Activated CD4-positive, alpha-beta T cell treated with anti-CD3 and anti-CD28 coated beads, Interleukin-2, Interleukin-6, amounts not matched to agents 100 ng/mL and 50 ng/mL, durations not matched to agents 16 hours and 8 hours (primary cell): ENCODE results near the gene NPEPL1.

ENCODE experiments used
- DNase-seq: peaks from one replicate; pipeline ENCODE4 v3.0.0-alpha.2; 2020

Gene NPEPL1

GRCh38 chr20:58685988-58686387 lies 6.6 kb upstream of the NPEPL1 start:
- DNase-seq = no peak

- no peak for DNase-seq
Observed at GRCh38 chr20:58688414-58688813, 4.2 kb upstream of the NPEPL1 start.

DNA sequence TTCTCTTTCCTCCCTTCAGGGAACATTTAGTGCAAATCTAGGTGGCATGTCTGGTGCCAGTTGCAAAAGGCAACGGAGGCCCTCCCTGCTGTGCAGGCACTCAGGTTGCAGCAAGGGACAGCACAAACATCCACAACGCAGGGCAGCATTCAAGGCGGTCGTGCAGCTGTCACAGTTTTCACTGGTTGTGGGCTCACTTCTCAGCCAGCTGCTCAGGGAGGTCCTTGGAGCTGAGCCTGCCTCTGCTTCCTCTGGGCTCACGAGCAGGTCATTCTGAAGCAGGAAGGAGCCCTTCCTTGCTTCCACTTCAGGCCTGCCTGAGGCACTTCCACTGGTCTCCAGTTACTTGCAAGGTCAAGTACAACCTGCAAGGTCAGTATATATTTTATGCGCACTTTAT lies 3.8 kb upstream of the NPEPL1 start:
- no peak for DNase-seq

- DNase-seq = no peak
Observed at GRCh38 chr20:58690396-58691135, 2.0 kb upstream of the NPEPL1 start.

GRCh38 chr20:58691773-58692578 lies 624 bp upstream of the NPEPL1 start:
- DNase-seq = no peak

DNA sequence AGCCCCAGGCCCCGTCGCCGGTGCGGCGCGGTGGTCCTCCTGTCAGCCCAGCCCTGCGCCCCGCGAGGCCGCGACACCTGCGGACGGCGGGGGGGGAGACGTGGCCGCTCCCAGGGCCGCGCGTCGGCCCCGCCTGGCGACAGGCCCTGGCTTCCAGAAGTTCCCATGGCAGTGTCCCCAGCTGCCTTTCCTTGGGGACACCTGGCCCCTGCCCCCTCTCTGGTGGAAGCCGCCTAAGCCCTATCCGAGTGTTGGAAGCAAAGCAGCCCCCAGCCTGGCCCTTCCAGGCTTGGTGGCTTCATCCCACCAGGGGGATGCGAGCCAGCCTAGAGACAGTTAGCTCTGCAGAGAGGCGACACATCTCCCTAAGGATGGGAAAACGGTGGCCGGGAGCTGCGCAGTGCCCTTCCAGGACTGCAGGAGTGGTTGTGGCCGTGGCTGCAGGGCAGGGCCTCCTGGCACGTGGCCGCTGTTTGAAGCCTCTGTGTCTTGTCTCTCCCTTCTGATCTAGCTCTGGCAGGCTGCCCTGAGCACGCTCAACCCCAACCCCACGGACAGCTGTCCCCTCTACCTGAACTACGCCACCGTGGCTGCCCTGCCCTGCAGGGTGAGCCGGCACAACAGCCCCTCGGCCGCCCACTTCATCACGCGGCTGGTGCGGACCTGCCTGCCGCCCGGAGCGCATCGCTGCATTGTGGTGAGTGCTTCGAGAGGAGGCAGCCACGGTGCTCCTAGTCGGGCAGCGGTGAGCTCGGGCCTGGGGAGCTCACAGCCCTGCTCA lies 816 bp downstream of the NPEPL1 start:
- DNase-seq = peak; percentile 13

GRCh38 chr20:58694241-58695083 lies 1.9 kb downstream of the NPEPL1 start:
- no peak for DNase-seq

- no peak for DNase-seq
Observed at GRCh38 chr20:58695084-58695722, 2.6 kb downstream of the NPEPL1 start.

DNA sequence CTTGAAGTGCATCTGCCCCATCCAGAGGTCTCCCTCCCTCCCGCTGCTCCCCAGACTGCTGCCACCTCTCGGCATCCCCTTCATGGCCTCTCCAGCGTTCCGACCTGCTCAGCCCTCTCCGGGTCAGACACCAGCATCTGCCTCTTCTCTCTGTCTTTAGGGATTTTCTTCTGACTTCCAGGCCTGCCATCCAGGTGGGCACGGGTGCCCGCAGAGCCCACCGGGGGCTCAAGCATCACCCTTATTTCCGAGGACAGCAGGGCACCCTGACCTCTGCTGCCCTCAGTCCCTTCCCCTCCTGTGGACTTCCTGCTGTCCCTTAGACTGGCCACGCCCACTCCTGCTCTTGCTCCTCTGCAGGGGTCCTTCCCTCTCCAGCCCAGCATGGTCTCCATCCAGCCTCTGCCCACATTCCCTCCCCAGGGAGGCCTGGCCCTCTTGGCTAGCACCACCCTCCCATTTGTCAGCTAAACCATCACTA lies 3.3 kb downstream of the NPEPL1 start:
- DNase-seq = no peak

DNA sequence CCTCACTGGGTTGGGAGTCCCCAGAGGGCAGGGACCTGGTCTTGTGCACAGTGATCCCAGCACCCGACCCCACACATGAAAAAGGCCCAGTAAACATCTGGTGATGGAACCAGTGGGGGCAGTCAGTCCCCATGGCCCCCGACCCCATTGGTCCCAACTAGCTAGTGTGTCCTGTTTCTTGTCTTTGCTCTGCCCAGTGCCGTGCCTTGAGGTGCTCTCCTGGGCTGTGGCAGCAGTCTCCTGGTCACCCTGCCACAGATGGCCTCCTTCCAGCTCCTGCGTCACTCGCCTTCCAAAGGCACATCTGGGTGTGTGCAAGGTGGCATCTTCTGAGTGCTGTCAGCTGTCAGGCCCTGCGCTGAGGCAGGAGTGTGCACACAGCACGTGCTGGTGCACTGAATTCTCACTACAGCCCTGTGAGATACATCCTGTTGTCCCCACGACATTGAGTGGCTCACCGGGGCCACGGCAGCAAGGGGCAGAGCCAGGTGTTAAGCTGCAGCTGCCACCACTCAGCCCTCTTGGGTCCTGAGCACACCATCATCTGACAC lies 3.9 kb downstream of the NPEPL1 start:
- DNase-seq = no peak

DNA sequence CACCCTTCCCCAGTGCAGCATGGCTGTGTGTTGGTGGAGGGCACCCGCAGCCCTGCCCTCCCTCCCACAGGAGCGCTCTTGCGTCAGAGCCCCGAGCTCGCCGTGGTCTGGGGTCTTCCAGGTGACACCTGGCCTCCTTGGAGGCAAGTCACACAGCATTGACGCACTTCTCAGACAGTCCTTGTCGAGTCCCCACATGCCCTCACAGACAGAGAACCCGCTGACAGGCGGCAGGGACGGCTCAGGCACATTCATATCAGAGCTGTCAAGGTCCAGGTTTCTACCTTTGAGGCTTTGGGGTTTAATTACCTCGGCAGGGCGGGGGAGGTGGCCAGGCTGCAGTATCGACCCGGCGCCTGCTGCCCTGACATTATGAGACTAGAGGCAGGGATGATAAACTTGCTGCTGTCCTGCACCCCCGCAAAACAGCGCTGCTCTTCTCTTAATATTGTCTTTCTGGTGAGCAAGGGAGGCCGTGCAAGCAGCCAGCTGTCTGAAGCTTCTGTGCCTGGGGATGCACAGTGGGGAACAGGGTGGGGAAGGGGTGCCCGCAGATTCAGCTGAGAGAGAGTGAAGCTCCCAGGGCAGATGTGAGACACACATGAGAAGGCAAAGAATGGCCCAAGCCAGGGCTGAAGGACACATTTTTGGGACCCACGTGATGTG lies 4.7 kb downstream of the NPEPL1 start:
- no peak for DNase-seq

GRCh38 chr20:58697867-58698703 lies 5.5 kb downstream of the NPEPL1 start:
- DNase-seq = no peak

GRCh38 chr20:58698741-58699622 lies 6.4 kb downstream of the NPEPL1 start:
- no peak for DNase-seq

GRCh38 chr20:58699623-58700107 lies 7.1 kb downstream of the NPEPL1 start:
- no peak for DNase-seq

DNA sequence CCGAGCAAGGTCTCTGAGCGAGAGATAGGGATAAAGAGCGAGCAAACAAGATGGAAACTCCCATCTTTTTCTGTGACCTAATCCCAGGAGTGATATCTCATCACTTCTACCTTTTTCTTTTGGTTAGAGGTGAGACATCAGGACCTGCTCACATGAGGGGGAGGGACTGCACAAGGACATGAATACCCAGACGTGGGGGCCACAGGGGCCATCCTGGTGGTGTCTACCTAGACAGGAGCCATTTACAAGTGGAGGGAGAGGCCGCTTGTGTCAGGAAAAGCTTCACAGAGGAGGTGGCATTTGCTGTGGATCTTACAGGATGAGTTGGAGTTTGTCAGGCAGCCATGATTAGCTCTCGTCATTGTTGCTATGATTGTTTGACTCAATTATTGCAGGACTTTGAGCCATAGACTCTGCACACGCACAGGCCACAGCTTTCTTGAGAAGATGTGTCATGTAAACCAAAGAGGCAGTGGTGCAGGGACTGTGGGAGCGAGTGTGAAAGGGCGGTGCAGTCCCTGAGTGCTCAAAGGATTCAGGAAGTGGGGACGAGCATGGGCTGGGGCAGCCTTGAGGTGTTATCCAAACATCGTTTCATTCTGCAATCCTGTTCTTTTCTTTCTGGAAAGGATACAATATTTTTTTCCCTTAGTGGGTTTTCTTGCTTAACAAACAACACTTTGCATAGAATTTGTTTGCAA lies 7.7 kb downstream of the NPEPL1 start:
- DNase-seq = peak; percentile 20

DNA sequence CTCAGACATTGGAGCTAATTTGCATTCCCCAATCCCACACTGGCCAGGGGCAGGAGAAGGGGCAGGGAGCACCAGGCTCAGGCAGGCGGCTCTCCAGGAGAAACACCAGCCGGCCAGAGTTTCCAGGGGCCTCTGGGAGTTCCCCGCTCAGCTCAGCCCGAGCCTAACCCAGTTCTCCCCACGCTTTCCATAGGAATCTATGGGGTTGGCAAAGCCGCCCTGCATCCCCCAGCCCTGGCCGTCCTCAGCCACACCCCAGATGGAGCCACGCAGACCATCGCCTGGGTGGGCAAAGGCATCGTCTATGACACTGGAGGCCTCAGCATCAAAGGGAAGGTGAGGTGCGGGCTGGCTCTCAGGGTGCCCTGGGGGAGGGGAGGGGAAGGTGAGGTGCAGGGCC lies 8.2 kb downstream of the NPEPL1 start:
- no peak for DNase-seq

- DNase-seq = no peak
Observed at GRCh38 chr20:58701431-58702160, 9.0 kb downstream of the NPEPL1 start.

DNA sequence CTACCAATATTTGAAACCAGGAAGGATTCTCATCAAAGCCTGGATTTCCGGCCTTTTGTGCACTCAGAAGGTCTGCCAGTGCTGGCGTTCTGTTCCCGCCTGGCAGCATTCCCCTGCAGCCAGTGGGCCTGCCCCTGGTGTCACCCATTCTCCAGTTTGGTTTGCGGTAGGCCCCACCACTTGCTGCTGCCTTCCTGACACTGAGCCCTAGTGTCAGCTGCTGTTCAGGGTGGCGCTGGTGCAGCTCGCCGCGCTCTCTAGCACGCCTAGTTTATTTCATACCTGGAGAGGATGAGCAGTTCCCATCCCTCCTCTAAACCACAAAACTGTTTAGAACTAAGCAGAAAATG lies 9.5 kb downstream of the NPEPL1 start:
- no peak for DNase-seq
